GM21737 (cell line): ENCODE results near the gene WDR19.
"Not testable (repeated sequence)": the region's sequence is repeated elsewhere in the genome, so short reads cannot be mapped to it uniquely, and the experiment has no call there.

Source experiments
- ATAC-seq: cut with Tn5 transposase; IDR thresholded peaks from one replicate; pipeline ENCODE4 v1.9.1; 2021; ENCODE audit warnings: mild to moderate bottlenecking, moderate library complexity; ENCODE audit not compliant: unreplicated experiment

The WDR19 gene

DNA sequence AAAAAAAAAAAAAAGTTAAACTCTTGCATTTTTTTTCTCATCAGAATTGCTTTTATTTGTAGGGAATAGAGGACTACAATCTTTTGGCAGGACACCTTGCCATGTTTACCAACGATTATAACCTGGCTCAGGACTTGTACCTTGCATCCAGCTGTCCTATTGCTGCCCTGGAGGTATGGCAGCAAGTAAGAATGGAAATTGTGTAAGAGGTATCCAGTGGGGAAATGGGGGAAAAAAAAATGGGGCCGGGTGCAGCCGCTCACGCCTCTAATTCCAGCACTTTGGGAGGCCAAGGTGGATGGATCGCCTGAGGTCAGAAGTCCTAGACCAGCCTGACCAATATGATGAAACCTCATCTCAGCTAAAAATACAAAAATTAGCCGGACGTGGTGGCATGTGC lies 49.8 kb downstream of the WDR19 start:
- no peak for ATAC-seq

DNA sequence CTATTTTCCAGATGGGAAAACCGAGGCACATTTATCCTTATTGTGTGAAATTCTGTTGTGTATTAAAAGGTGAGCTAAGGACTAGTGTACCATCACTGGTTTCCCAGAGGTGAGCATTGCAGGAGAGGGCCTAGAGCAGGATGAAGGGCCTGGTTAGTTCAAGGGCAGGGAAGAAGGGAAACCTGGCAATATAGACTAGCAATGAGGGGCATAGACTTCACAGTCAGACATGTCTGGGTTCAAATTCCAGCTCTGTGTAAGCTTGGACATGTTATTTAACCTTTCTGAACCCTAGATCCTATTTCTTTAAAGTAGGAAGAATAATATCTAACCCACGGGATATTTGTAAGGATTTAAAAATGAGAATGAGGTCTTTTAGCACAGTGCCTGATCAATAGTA lies 50.8 kb downstream of the WDR19 start:
- ATAC-seq = no peak

DNA sequence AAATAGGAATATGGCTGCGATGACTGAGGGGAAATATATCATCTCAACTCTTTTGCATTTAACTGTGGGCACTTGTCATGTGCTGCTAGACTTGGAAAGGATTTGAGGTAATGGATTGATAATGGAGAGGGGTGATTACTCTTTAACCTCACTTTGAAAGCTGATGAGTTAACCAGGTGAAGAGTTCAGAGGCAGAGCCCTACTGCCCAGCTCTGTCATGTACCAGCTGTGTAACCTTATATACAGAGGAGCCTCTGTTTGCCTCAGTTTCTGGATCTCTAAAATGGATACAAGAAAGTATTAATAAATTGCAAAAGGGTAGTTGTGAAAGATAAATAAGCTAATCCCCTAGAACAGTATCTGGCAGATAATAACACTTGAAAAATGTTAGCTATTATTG lies 51.5 kb downstream of the WDR19 start:
- ATAC-seq = no peak

DNA sequence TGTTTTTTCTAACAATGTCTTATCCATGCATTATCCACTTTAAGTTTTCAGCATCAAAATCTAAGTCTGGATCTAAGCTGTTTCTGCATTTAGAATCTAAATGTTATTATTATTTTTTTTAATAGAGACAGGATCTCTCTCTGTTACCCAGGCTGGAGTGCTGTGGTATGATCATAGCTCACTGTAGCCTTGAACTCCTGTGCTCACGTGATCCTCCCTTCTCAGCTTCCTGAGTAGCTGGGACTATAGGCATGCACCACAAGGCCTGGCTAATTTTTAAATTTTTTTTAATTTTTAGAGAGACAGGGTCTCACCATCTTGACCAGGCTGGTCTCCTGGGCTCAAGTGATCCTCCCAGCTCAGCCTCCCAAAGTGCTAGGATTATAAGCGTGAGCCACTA lies 52.7 kb downstream of the WDR19 start:
- ATAC-seq = no peak

DNA sequence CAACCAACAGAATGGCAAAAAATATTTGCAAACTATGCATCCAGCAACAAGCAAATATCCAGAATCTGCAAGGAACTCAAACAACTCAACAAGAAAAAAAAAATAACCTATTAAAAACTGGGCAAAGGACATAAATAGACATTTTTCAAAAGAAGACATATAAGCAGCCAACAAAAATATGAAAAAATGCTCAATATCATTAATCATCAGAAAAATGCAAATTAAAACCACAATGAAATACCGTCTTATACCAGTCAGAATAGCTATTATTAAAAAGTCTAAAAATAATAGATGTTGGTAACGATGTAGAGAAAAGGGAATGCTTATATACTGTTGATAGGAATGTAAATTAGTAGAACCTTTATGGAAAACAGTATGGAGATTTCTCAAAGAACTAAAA lies 53.4 kb downstream of the WDR19 start:
- ATAC-seq = no peak

DNA sequence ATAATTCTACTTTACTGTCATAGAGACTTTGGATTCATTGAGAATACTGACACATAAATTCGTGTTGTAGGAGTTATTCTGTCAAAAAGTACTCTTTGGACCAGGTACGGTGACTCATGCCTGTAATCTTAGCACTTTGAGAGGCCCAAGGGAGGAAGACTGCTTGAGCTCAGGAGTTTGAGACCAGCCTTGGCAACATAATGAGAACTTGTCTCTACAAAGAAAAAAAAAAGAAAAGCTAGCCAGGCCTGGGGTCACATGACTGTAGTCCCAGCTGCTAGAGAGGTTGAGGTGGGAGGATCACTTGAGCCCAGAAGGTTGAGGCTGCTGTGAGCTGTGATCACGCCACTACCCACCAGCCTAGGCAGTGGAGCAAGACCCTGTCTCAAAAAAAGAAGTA lies 54.9 kb downstream of the WDR19 start:
- ATAC-seq = no peak

DNA sequence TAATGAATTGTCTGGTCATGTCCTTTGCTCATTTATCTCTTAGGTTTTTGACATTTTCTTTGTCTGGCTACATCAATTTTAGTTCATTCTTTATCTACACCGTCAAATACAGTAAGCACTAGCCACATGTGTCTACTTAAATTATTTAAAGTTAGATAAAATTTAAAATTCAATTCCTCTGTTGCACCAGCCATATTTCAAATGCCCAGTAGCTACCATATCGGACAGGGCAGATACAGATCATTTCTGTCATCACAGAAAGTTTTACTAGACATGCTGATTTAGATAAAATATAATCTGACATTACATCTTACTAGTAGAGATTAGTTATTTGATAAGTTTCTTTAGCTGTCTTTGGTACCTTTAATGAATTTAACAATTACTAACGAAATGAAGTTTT lies 61.1 kb downstream of the WDR19 start:
- ATAC-seq = no peak

DNA sequence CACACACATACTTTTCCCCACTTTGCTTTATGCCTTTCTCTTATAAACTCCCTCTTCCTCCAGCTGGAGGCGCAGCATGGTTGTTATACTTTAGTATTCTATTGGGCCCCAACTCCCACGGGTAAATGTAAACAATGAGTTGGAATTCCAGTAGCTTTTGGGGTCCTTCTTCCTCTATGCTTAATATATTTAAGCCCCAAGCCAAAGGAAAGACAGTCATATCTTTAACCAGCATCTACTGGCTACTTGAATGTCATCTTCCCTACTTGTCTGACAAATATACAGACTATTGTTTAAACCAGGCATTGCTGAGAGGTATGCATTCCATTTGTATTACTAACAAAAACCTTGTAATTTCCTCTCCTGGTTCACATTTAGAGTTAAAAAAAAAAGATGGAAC lies 72.9 kb downstream of the WDR19 start:
- no peak for ATAC-seq

DNA sequence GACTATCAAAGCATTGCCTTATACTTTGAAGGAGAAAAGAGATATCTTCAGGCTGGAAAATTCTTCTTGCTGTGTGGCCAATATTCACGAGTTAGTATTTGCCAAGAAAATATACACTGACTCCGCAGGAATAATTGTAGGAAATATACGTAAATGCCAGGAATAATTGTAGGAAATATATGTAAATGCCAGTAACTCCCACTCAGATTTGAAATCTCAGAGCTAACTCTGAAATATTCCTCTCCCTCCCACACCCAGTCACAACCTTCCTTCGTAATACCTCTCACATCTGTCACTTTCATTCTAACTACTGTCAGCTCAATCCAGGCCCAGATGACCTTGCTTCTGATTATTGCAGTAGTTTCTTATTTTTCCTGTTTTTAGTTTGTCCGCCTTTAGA lies 73.5 kb downstream of the WDR19 start:
- no peak for ATAC-seq

DNA sequence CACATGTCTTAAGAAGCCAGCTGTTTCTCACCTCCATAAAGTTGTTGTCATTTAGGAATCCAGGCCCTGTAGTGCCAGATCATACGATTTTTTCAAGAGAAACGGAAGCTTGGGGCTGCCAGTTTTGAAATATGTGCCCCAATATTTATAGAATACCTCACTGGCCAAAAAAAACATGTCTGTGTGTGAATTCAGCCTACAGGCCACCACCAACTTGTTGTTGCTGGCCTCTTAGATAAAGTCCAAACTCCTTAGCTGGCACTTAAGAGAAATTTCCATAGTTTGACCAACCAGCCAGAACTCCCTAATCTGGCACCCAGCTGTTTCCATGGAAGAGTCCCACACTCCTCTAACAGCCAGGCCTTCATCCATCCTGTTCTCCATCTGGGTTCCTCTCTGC lies 74.1 kb downstream of the WDR19 start:
- ATAC-seq = no peak

DNA sequence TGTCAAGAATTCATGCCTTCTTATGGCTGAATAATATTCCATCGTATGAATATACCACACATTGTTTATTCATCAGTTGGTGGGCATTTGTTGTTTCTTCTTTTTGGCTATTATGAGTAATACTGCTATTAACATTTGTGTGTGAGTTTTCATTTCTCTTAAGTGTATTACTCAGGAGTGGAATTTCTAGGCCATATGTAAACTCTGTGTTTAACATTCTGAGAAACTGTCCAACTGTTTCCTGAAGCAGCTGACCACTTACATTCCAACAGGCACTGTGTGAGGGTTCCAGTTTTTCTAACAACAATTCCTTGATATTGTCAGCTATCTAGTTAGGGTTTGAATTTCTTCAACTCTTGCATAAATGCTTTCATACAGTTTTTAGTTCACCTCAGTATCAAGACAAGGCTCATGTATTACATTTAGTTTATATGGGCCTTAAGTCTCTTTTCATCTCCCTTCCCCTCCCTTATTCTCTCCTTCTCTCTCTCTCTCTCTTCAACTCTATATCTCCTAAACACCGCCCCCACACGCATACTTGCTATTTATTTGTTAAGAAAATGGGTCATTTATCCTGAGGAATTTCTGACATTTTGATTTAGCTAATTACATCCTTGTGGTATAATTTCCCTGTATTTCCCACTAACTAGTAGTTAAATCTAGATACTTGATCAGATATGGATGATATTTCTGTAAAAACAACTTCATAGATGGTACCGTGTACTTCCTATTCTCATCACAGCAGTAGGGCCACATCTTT lies 77.4 kb downstream of the WDR19 start:
- ATAC-seq = no peak

DNA sequence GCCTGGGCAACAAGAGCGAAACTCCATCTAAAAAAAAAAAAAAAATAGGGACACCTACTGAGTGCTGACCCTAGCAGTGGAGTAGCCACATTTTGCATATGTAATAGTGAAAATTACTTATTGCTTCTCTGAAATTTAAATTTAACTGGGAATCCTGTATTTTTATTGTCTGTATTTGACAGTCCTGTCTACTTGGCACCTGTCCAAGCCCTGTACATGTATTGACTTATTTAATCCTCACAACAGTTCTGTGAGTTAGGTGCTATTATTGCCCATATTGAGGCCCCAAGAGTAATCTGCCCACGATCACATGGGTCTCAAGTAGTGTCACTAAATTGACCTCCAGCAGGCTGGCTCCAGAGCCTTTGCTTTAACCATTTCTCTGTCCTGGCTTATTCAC lies 81.6 kb downstream of the WDR19 start:
- ATAC-seq = no peak

DNA sequence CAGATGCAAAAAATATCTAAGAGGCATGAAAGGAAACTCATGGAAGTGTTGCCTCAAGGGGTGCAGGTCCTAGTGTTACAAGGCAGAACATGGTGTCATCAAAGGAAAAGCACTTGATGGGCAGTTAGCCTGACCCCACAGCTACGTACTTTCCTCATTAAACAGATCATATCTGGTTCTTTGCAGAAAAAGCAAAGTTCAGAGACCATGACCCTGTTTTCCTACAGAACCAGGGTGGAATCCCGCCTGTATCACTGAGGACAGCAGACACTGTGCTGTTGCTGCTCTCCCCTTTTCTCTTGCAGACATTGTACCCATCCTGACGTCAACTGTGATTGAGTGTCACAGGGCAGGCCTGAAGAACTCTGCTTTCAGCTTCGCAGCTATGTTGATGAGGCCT lies 92.2 kb downstream of the WDR19 start:
- ATAC-seq = no peak

DNA sequence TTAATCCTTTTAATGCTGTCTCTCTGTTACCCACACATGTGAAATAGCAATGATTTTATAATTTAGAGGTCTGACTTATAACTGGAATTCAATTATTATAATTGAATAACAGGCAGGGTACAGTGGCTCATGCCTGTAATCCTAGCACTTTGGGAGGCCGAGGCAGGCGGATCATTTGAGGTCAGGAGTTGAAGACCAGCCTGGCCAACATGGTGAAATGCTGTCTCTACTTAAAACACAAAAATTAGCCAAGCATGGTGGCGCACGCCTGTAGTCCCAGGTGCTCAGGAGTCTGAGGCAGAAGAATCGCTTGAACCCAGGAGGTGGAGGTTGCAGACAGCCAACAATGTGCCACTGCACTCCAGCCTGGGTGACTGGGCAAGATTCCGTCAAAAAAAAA lies 95.3 kb downstream of the WDR19 start:
- ATAC-seq = not testable (repeated sequence)

DNA sequence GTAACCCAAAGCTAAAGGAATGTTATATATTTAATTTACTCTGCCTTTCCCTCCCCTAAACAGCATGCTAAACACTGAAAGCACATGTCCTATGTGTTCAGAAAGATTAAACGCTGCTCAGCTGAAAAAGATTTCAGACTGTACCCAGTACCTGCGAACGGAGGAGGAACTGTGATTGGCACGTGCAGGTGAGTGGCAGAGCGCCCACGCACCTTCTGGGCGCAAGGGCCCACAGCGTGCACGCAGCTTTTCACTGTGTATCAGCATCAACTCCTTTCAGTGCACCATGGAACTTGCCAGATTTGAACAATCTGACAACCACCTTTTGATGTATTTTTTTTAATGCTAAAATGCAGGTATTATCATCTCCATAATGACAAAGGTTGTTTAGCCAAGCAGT lies 96.1 kb downstream of the WDR19 start:
- ATAC-seq = no peak

DNA sequence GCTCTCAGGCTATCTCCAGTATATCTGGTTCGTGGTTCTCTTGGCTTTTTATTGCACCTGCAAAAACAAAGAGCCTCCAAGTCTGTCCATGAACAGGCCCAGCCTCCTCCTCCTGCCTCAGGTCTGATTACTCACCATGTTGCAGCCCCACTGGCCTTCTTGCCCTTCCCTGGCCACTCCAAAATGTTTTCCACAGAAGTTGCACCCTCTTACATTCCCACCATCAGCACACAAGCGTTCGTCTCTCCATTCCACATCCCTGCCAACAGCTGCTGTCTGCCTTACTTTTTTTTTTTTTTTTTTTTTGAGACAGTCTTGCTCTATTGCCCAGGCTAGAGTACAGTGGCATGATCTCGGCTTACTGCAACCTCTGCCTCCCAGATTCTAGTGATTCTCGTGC lies 97.1 kb downstream of the WDR19 start:
- no peak for ATAC-seq

DNA sequence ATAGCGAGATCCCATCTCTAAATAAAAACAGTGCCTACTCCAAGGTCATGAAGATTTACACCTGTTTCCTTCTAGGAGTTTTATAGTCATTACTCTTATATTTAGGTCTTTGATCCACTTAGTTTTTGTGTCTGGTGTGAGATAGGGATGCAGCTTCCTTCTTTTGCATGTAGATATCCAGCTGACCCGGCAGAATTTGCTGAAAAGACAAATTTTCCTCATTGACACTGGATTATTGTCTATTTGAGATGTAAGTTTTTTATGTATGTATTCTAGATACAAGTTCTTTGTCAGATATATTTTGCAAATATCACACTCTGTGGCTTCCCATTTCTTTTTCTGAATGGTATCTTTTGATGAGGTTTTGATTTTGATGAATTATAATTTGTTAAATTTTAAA lies 98.4 kb downstream of the WDR19 start:
- no peak for ATAC-seq

DNA sequence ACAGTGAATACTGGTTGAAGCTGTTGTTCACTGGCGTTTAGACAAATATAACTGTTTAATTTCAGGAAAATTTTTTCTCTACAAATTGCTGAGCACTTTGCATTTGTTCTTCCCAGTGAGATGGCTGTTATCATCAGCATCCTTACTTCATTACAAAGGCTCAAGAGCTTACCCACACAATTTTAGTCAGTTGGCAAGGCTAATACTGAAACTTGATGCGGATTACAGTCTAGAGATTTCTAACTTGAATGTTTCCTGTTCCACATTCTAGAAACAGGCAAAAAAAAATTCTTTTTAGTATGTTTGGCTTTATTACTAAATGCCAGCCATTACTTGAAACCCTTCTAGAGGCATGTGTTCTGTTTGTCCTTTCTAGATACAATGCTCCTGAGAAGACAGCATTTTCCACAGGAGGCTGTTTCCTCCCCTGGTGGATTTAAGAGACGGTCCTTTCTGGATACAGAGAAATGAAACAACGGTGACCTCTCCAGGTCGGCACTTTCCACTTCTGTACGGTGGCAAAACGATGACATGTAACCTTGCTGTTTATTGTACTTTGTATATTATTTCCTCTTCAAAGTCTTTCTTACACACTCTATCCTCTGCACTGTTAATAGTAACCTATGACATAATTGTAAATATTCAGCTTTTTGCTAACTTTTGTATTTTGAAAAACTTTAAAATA lies 102.9 kb downstream of the WDR19 start:
- no peak for ATAC-seq

DNA sequence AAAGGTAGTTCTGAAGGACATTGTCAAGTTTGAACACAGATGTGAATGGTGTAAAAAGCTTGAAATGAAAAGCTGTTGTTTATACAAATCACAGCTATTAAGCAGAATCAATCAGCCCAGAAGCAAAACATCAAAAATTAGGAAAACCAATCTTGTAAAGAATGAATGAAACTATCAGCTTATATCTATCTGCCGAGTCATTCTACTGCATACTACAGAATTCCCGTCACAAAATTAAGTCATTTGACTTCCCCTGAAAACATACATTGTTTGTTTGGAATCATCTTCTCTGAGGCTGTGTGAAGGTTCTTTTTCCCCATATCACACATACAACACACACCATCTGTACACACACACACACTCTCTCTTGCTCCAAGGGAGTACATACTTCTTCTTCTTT lies 103.5 kb downstream of the WDR19 start:
- ATAC-seq = no peak

DNA sequence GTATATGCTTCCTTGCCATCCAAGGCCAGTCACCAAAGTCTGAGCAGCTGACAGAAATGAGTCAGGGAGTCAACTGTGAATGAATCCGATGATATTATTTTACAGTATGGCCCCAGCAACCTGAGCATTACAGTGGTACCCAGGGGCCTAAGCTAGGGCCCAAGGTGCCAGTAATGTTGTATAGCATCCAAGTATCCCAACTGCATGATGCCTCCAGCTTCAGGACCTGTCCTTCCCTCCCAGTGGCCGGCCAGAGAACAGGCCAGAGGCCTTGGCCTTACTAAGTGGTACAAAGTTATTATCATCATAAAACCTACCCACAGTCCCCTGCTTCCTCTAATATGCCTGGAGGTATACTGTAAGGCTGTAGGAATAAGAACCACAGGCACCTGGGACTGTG lies 103.9 kb downstream of the WDR19 start:
- no peak for ATAC-seq

DNA sequence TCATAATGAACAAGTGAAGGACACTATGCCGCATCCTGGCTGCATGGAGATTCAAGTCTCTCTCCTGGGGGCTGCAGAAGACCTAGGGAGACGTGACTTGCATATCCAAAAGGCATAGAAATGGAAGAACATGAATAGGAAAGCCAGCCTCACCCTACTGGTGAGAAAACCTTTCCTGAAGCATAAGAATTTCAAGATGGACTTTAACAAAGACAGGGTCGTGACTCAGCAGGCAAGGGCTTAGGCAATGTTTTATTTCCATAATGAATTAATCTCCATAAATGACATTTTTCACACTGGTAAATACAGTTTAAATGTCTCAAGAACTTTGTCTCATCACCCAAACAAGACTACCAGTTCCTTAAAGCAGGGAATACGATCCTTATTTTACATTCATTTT lies 104.9 kb downstream of the WDR19 start:
- no peak for ATAC-seq

DNA sequence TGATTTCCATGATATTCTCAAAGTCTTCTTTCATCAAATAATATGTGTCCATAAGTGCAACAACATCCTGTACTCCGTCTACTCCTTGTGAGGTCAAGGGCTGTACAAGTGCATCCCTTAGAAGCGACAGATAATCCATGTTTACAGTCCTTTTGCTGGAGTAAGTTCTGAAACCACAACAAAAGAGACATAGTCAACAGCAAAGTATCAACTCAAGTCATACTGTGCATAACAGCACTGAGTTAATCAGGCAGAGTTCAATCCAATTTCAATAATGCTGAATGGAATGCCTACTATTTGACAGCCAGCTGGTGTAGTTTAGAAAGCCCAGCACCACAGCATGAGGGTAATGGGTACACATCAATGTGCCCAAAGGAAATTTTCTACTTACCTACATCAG lies 109.4 kb downstream of the WDR19 start:
- ATAC-seq = no peak

DNA sequence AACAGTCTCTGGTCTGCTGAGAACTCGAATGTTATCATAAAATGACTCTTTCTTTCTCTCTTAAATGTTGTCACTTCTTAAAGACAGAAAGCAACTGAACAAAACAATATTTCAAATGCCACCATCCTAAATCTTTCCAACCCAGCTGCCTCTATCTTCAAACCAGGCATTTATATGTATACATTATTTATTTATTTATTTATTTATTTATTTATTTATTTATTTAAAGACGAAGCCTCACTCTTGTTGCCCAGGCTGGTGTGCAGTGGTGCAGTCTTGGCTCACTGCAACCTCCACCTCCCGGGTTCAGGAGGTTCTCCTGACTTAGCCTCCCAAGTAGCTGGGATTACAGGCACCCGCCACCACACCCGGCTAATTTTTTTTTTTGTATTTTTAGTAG lies 110.1 kb downstream of the WDR19 start:
- not testable (repeated sequence) for ATAC-seq
